KG1 (cell line): Measurements from ENCODE around the gene GCHFR.

Source experiments
- DNase-seq: peaks from one replicate; lab custom pipeline; 2025; lab: John Stamatoyannopoulos, UW

GCHFR gene

DNA sequence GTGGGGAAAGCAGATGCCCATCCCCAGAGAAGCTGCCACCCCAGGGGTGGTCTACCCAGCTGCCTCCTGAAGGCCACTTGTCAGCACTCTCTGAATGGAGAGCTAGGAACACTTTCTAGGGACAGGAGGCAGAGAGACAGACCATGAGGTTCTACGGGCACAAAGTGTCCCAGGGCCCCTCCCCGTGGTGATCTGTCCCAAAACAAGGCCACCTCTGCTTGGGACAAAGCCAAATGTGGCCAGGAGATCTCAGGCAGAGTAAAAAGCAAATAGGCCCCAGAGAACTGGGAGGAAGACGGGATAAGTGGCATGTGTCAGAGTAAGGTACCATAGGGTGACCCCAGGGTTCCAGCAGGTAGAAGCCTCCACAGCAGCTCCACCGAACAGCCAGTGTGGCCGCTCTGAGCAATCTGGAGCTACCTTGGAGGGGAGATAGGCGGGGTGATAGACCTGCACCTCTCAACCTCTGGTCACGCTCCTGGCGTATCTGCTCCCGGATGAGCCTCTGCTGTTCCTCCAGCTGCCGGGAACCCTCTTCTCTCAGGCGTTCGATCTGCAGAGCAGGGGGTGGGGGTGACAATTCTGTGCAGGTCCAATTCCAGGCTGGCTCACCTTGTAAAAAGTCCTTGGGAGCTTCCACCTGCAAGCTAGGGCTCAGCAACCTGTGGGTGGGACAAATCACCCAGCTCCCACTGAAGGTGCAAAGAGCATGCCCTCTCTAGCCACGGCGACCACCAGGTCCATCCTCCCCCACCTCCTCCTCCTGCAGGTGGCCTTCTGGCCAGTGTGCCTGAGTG, 12.1 kb downstream of the GCHFR start:
- no peak for DNase-seq

- no peak for DNase-seq
Measured at GRCh38 chr15:40776537-40777141, 12.8 kb downstream of the GCHFR start.

DNA sequence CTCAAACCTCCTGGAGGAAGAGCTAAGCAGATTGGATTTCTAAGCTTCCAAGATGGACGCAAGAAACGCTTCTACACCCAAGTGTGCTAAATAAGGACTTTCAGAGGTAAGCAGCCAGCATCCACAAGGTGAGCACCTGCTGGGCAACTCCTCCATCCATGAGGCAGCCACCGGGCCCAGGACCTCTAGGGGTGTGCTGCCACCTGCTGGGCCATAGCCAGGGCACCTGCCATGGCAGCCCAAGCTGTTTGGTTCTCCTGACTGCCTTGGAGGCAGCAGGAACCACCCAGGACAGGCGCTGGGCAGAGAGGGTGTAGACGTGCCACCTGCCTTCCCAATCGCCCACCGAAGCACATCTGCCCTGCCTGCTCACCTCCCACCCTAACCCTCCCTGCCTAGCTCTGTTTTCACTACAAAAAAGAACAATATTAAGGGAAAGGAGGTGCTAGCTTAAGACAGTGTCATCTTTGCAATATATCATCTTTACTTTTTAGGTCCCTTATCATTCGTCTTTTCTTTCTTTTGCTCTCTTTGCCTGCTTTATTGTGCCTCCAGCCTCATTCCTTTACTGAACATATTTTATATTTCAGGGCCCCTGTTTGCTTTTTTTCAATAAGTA, 18.9 kb downstream of the GCHFR start:
- peak; percentile 12 for DNase-seq

- DNase-seq = no peak
Measured at GRCh38 chr15:40785164-40785563, 21.3 kb downstream of the GCHFR start.

DNA sequence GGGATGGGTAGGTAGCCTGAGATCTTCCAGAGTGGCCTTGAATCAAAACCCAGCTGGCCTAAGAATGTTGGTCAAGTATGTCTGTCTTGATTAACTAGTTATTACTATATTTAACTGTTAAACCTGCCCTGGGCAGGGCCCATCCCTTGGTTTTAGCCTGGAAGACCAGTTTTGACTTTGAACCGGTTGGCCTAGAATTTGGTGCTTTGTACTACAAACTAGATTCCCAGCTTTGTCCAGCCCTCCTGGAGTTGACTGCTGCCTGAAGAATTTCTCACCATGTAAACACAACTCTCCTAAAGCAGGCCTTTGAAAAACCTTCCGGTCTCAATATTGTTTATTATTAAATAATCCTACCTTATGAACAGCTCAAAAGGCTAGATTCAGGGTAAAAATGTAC, 21.9 kb downstream of the GCHFR start:
- no peak for DNase-seq

GRCh38 chr15:40787344-40787841, 23.5 kb downstream of the GCHFR start:
- no peak for DNase-seq

DNA sequence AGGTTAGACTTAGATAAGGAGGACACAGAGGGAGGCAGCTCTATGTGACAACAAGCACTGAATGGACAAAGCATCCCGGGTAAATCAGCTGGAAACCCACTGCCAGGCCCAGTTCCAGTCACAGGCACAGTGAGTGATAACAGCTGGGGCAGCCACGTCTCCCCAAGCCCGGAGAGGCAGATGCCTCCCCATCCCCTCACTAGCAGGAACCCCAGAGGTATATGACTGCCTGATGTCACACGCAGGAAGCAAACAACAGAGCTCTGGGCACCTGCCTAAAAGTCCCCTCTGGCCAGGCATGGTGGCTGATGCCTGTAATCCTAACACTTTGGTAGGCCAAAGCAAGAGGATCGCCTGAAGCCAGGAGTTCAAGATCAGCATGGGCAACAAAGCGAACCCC, 24.1 kb downstream of the GCHFR start:
- no peak for DNase-seq

DNA sequence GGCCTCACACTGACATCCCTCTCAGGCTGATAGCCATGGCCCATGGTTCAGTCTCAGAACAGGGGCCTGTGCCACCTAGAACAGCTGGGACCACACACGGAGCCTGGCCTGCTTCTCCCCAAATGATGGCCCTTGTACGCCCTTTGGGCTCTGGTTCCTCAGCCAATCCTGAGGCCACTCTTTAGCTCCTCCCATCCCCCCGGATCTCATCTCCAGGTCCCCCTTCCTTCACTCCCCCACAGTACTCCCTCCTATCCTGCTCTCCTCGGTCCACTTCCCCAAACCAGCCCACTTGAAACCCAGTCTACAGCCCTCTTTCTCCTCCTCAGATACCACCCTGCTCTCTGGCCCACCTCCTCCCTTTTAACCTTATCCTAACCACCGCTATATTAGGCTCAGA, 25.3 kb downstream of the GCHFR start:
- no peak for DNase-seq

DNA sequence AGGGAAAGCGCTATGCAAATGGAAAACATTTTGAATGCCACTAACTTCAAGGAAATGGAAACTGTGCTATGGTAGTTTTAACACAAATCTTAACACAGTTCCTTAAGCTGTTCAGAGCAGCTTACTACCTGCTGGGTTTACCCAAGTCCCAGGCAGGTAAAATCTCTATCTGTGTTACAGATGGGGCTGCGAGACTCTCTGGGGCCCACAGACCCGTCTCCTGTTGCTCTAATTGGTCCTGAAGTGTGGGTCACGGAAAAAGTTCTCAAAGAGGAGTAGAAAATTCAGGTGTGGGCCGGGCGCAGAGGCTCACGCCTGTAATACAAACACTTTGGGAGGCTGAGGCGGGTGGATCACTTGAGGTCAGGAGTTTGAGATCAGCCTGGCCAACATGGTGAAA, 26.1 kb downstream of the GCHFR start:
- DNase-seq = no peak

- DNase-seq = no peak
Measured at GRCh38 chr15:40790718-40791117, 26.9 kb downstream of the GCHFR start.

- no peak for DNase-seq
Measured at GRCh38 chr15:40792394-40792793, 28.5 kb downstream of the GCHFR start.

DNA sequence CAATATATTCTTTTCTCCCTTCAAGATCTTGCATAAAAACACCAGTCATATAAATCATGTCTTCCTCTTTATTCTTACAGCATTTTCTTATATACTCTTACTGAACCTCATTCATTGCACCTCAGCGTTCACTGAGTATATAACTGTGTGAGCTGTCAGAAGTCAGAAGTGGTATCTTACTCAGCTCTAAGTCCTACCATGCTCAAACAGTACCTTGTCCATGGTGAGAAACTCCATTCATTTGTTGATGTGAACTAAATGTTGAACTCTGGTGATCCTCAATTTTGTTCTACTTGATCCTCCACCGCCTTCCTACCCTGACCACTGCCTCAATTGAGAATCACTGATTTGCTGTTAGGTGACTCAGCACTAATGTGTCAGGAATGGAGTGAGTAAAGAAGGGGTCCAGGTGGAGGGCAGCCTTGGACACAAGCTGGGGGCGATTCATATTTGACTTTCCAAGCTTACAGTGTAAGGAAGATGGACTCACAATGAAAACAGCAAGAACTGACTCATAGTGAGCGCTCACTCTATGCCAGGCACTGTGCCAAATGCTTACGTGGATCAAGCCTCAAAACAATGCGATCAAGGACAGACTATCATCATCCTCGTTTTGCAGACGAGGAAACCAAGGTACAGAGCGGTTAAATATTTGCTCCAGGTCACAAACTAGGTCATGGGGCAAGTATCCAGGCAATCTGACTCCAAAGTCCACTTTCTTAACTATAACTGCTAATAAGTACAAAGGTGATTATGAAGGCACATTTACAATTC, 29.5 kb downstream of the GCHFR start:
- no peak for DNase-seq

DNA sequence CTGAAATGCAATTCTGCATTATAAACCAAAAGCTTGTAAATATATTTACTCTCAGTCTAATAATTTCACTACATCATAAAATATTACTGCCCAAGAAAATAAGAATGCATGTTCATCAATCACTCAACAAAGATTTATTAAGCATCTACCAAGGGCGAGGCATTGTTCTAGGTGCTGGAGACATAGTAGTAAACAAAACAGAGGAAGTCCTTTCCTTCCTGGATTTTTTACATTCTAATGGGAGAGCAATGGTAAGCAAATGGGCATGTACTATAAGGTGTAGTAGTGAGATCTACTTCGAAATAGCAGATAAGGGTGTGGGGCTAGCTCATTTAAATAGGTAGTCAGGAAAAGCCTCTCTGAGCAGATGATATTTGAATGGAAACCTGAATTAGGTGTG, 32.2 kb downstream of the GCHFR start:
- no peak for DNase-seq

GRCh38 chr15:40796512-40796911, 32.6 kb downstream of the GCHFR start:
- DNase-seq = no peak

GRCh38 chr15:40799523-40799922, 35.7 kb downstream of the GCHFR start:
- no peak for DNase-seq

DNA sequence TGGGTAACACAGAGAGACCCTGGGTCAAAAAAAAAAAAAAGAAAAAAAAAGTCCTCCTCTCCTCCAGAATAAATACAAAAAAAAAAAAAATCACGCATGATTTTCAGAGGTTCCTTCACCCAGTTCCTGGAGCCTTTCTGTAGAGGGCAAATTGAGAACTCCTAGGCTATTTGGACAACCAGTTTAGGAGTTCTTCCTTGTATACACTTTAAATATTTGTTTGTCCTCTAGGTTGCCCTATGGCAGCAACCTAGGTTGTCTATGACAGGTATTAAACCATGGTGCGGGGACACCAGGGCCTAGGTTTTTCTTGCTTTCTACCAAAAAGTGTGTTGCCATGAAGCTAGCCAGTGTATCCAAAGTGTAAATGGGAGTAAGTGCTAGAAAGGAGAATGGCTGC, 39.2 kb downstream of the GCHFR start:
- DNase-seq = no peak

GRCh38 chr15:40803688-40804087, 39.8 kb downstream of the GCHFR start:
- DNase-seq = no peak

DNA sequence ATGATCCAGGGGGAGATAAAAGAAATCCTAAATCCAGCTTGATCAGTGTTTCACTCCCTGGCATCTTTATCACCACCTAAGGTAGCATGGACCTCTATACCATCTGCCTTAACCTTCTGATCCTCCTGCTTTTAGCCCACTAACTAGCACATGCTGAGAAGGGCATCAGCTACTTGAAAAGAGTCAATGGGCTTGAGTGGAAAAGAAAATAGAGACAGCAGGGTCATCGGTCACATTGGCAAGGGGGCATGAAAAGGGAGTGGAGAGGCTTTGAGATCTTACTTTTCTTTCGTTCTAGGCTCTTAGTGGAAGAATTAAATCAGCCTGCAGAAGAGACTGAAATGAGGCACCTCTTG, 42.8 kb downstream of the GCHFR start:
- DNase-seq = no peak

DNA sequence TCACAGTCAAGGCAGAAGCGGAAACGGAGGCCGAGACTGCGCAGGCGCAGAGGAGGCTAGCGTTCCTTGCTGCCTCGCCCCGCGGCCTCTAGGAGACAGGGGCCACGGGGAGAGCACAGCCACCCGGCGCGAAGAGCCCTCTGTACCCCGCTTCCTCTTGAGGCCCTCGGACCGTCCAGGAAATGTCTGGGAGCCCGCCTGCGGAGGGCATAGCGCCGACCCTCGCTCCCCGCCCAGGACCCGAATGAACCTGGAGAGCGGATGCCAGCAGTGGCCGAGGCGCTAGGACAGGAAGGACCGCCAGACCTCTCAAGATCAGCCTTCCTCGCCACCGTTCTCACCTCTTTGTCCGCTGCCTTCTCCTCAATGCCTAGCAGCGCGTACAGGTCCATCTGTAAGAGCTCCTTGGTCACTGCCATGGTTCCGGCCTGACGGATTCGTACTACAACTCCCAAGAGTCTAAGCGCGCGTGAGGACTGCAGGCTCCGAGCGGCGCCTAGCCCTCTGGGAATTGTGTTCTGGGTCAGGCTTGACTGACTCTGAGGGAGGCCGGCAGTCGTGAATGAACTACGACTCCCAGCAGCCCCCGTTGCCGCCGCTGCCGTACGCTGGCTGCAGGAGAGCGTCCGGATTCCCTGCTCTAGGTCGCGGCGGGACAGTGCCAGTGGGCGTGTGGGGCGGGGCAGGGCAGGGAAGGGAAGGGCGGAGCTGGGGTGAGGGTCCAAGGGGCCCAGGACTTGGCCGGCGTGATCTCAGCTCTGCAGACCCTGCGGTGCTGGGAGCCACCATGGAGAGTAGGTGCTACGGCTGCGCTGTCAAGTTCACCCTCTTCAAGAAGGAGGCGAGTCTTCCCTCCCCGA, 43.4 kb downstream of the GCHFR start, which contains the start of the genes DNAJC17 and ZFYVE19:
TSS of gene DNAJC17 (minus strand) at position 446 of the 860 bp plus-strand sequence. CDS start at position 419, 27 bp downstream.
TSS of gene ZFYVE19 (plus strand) at position 62 of the 860 bp plus-strand sequence. CDS start at position 563, 501 bp downstream.
- peak; percentile 93 for DNase-seq

DNA sequence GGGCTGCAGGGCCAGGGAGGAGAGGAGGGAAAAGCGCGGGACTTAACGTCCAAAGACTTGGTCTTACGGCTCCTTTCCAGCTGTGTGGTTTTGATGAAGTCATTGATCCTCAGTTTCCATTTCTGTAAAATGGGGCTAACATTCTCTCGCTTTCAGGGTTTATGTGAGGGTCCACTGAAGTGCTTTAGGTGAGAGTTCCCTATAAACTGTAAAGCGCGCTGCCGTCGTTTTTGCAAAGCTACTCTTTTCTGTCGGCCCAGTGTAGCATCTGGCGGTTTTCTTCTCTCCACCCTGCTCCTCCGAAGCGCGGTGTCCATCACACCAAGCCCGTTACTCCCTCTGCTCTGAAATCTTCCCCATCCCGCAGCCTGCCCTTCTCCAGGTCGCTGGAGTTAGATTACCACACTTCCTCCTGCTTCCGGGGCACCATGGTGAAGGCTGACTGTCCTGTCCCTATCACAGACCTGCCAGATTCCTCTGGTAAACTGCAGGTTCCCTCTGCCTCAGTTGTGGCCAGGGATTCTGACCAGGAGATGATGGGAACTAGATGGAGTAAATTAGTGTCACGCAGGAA, 44.1 kb downstream of the GCHFR start:
- DNase-seq = no peak
